ENCODE results near the gene LDB3.
"Not testable (repeated sequence)": the region's sequence is repeated elsewhere in the genome, so short reads cannot be mapped to it uniquely, and the experiment has no call there.

The LDB3 gene

GRCh38 chr10:86636311-86636710 lies 32.0 kb upstream of the LDB3 start:
- no peak for TF ChIP-seq CTCF (IDR thresholded peaks at IDR 0.05; ENCODE audit: insufficient read depth, low read depth, low read length, missing control alignments)
- no peak overlapping the region for H3K4me3 ChIP-seq (ENCODE audit: low read depth, low read length)
- DNase-seq (ENCODE audit: low read depth), result no peak

- no peak overlapping the region for H3K4me3 ChIP-seq (ENCODE audit: low read depth, low read length)
- no peak for DNase-seq (ENCODE audit: low read depth)
- no peak for TF ChIP-seq CTCF (IDR thresholded peaks at IDR 0.05; ENCODE audit: insufficient read depth, low read depth, low read length, missing control alignments)
Measured at GRCh38 chr10:86642021-86642420, 26.3 kb upstream of the LDB3 start.

GRCh38 chr10:86642499-86642898 lies 25.8 kb upstream of the LDB3 start:
- H3K4me3 ChIP-seq (ENCODE audit: low read depth, low read length), result no peak overlapping the region
- no peak for DNase-seq (ENCODE audit: low read depth)

GRCh38 chr10:86644152-86644793 lies 24.0 kb upstream of the LDB3 start:
- H3K4me3 ChIP-seq (ENCODE audit: low read depth, low read length), result no peak overlapping the region
- peak; percentile 24 for DNase-seq (ENCODE audit: low read depth)
- TF ChIP-seq CTCF (IDR thresholded peaks at IDR 0.05; ENCODE audit: insufficient read depth, low read depth, low read length, missing control alignments), result peak; percentile 44

More at GRCh38 chr10:86642499-86642898, 25.8 kb upstream of the LDB3 start:
- no peak for TF ChIP-seq CTCF (IDR thresholded peaks at IDR 0.05; ENCODE audit: insufficient read depth, low read depth, low read length, missing control alignments)

- no peak overlapping the region for H3K4me3 ChIP-seq (ENCODE audit: low read depth, low read length)
- DNase-seq (ENCODE audit: low read depth), result no peak
Measured at GRCh38 chr10:86644794-86645445, 23.4 kb upstream of the LDB3 start.

GRCh38 chr10:86645621-86646165 lies 22.6 kb upstream of the LDB3 start:
- not testable (repeated sequence) for H3K4me3 ChIP-seq (ENCODE audit: low read depth, low read length); DNase-seq (ENCODE audit: low read depth)

More at GRCh38 chr10:86644794-86645445, 23.4 kb upstream of the LDB3 start:
- no peak for TF ChIP-seq CTCF (IDR thresholded peaks at IDR 0.05; ENCODE audit: insufficient read depth, low read depth, low read length, missing control alignments)

GRCh38 chr10:86646532-86646931 lies 21.8 kb upstream of the LDB3 start:
- H3K4me3 ChIP-seq (ENCODE audit: low read depth, low read length), result no peak overlapping the region
- TF ChIP-seq CTCF (IDR thresholded peaks at IDR 0.05; ENCODE audit: insufficient read depth, low read depth, low read length, missing control alignments), result no peak
- DNase-seq (ENCODE audit: low read depth), result no peak

All from GM12865 (cell line).